Heart left ventricle (tissue), 13 donors: Measurements from ENCODE around the gene TAF6.

Experiments
- POLR2A ChIP-seq, 2 donors: fragments of 450-650 bp; IDR thresholded peaks; one replicate each; pipeline ENCODE4 v1.6.1; 2017; ENCODE audit warnings: antibody characterized with exemption in 2 of 2, mild to moderate bottlenecking in 2 of 2, moderate library complexity in 2 of 2
- TF ChIP-seq, protein P1 (sequence below), 12 donors: fragments of 200-600 bp; sonication (generic) in 4 of 12; IDR thresholded peaks; one replicate each; pipeline versions ENCODE4 v1.5.0 to v1.8.0; 2018 to 2022; ENCODE audit warnings: antibody characterized with exemption in 12 of 12, mild to moderate bottlenecking in 5 of 12
- donor health status: ischemic (EF 13 %, LVEDD 7.1; RV severe dilation, severe dysfunction).
- donor health status: DM: no; HTN: yes; CAD: no.
- donor health status: DM: no; HTN: no; CAD: no.
- donor health status: ischemic (EF 25% LVEDD 6.9; RV normal size, moderate dysfunction).
- donor health status: ischemic (EF 25% LVEDD 5.7; RV mildly dilated, moderate dysfunction).
- donor health status: ischemic (EF 35%, LVEDD 5.7; RV mildly dilated, moderate dysfunction).
- donor health status: nonischemic (EF 11% LVEDD 7.7; RV severe dilation, severe dysfunction).
- donor health status: DM: yes; HTN: yes; CAD: no.
- donor health status: PGD.
- donor health status: ischemic (EF 29% LVEDD 5.4; RV normal size, mild dysfunction).
- donor health status: nonischemic (EF 23%, LVEDD 6.1; RV moderate dilation, normal function).

DNA sequence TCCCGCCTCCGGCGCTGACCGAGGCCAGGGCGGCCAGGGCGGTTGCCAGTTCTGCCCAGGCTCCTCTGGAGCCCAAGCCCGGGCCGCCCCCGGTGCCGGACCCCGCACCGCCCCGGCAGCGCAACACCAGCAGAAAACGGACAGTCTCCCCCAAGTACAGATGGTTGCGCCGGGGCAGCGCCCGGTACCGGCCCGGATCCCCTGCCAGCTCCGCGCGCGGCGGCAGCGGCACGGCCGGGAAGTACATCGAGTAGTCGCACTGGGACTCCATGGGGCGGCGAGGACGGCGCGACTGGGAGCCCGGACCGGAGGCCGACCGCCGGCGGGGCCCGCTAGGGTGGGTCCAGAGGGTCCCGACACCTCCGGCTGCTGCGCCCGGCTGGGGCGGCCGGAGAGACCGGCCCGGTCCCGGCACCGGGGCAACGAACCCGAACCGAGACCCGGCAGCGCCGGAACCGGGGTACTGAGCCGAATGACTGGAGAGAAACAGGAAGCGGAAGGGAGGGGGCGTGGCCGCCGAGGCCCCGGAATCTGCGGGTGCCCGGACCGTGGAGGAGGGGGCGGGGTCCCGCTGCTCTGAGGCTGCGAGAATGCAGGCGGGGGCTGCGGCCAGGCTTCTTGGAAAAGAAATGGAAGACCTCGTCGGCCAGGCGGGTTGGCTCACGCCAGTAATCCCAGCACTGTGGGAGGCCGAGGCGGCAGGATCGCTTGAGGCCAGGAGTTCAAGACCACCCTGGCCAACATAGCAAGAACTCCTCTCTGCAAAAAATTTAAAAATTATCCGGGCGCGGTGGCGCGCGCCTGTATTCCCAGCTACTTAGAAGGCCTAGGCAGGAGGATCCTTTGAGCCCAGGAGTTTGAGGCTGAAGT lies 39.3 kb upstream of the TAF6 start, which contains the start of gene TRAPPC14:
- TF ChIP-seq POLR2A (IDR thresholded peaks at IDR 0.05): peak in 1 of 2 donors; percentile 59
- TF ChIP-seq, protein P1, sequence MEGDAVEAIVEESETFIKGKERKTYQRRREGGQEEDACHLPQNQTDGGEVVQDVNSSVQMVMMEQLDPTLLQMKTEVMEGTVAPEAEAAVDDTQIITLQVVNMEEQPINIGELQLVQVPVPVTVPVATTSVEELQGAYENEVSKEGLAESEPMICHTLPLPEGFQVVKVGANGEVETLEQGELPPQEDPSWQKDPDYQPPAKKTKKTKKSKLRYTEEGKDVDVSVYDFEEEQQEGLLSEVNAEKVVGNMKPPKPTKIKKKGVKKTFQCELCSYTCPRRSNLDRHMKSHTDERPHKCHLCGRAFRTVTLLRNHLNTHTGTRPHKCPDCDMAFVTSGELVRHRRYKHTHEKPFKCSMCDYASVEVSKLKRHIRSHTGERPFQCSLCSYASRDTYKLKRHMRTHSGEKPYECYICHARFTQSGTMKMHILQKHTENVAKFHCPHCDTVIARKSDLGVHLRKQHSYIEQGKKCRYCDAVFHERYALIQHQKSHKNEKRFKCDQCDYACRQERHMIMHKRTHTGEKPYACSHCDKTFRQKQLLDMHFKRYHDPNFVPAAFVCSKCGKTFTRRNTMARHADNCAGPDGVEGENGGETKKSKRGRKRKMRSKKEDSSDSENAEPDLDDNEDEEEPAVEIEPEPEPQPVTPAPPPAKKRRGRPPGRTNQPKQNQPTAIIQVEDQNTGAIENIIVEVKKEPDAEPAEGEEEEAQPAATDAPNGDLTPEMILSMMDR (IDR thresholded peaks at IDR 0.05): peak in 1 of 12 donors; percentile 14
